ENCODE results near the gene PDXP.

PDXP gene

DNA sequence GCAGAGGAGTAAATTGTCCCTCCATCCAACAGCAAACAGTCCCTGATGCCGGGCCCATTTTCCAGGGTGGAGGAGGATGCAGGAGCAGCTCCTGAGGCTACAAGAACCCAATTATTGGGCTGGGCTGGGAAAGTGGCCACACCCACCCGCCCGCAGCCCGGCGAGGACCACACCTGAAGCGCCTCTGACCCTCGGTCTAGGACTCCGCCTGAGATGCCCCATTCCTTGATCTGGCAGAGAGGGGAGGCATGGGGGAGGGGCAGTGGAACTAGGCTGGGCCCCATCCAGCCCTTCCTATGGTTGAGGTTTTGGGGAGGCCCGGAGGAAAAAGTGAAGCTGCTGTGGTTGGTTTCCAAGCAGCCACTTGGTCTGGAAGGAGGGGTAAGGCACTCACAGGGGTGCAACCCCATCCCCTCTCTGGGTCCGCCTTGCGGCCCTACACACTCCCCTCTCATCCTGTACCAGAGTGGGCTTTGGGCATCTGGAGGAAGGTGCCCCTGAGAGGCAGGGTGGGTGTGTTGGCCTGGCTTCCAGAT lies 14.5 kb downstream of the PDXP start:
- Mint-ChIP-seq H3K9me3 (no peaks in the 10 kb centered on the region), H3K36me3 (no peaks in the 10 kb centered on the region), H3K27ac (no peak overlapping the region), H3K27me3 (no peaks in the 10 kb centered on the region), H3K4me1 (peaks cover 61% of the 10 kb centered on the region), H3K4me3 (no peak overlapping the region)

GRCh38 chr22:37674248-37674647 lies 15.7 kb downstream of the PDXP start:
- no peaks in the 10 kb centered on the region for H3K36me3 Mint-ChIP-seq
- no peaks in the 10 kb centered on the region for H3K9me3 Mint-ChIP-seq
- peaks cover 63% of the 10 kb centered on the region for H3K4me1 Mint-ChIP-seq
- H3K4me3 Mint-ChIP-seq, result peak overlapping the region; percentile 33
- no peaks in the 10 kb centered on the region for H3K27me3 Mint-ChIP-seq
- H3K27ac Mint-ChIP-seq, result peak overlapping the region; percentile 82

- Mint-ChIP-seq H3K9me3 (no peaks in the 10 kb centered on the region), H3K36me3 (no peaks in the 10 kb centered on the region), H3K4me3 (peak within 1 kb of the TSS; percentile 91), H3K27ac (peak within 1 kb of the TSS; percentile 96), H3K4me1 (peaks cover 61% of the 10 kb centered on the region), H3K27me3 (no peaks in the 10 kb centered on the region)
Observed at GRCh38 chr22:37674951-37675929, 16.7 kb downstream of the PDXP start, which contains the start of gene LGALS1. TSS of gene LGALS1 (plus strand) at chr22:37675636. CDS start at chr22:37675703, 67 bp downstream.

GRCh38 chr22:37675930-37676735 lies 17.6 kb downstream of the PDXP start:
- Mint-ChIP-seq H3K9me3 (no peaks in the 10 kb centered on the region), H3K4me3 (peak overlapping the region; percentile 91), H3K4me1 (peaks cover 59% of the 10 kb centered on the region)

DNA sequence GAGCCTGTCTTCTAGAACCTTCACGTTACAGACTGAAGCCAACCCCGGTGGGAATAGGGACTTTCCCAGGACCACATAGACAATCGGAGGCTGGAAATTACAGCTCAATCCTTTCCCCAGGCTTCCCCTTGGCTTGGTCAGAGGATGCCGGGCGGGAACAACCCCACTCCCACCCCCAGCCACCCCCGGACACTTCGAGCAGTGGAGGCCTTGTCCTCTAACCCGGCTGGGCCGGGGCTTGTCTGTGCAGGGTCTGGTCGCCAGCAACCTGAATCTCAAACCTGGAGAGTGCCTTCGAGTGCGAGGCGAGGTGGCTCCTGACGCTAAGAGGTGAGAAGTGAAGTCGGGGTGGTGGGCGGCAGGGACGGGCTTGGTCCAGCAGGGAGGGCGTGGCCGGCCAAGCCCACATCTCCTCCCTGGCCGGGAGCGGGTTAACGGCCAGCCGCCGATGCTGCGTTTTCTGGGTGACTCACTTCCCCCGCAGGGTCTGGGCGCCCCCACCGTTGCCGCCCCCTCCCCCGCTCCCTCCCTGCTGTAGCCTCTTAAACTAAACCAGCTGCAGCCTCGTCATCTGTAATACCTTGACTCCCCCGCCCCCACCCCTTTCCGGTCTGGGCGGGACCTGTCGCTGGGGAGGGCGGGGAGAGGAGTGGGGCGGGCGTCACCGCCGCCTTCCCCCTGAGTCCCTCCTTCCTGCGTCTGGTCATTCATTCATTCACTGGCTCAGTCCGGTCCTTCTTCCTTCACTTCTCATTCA lies 18.4 kb downstream of the PDXP start:
- H3K36me3 Mint-ChIP-seq, result no peaks in the 10 kb centered on the region
- peak overlapping the region; percentile 91 for H3K4me3 Mint-ChIP-seq
- H3K9me3 Mint-ChIP-seq, result no peaks in the 10 kb centered on the region
- H3K27me3 Mint-ChIP-seq, result no peaks in the 10 kb centered on the region
- H3K4me1 Mint-ChIP-seq, result peaks cover 58% of the 10 kb centered on the region
- peak overlapping the region; percentile 96 for H3K27ac Mint-ChIP-seq

More at GRCh38 chr22:37675930-37676735, 17.6 kb downstream of the PDXP start:
- peak overlapping the region; percentile 96 for H3K27ac Mint-ChIP-seq
- H3K36me3 Mint-ChIP-seq, result no peaks in the 10 kb centered on the region
- H3K27me3 Mint-ChIP-seq, result no peaks in the 10 kb centered on the region

GRCh38 chr22:37677493-37677974 lies 19.0 kb downstream of the PDXP start:
- Mint-ChIP-seq H3K36me3 (no peaks in the 10 kb centered on the region), H3K27me3 (no peaks in the 10 kb centered on the region), H3K27ac (peak overlapping the region; percentile 96), H3K9me3 (no peaks in the 10 kb centered on the region), H3K4me1 (peaks cover 52% of the 10 kb centered on the region), H3K4me3 (peak overlapping the region; percentile 91)

GRCh38 chr22:37678372-37678771 lies 19.8 kb downstream of the PDXP start:
- Mint-ChIP-seq H3K36me3 (no peaks in the 10 kb centered on the region), H3K27me3 (no peaks in the 10 kb centered on the region), H3K9me3 (no peaks in the 10 kb centered on the region), H3K4me3 (no peak overlapping the region), H3K4me1 (peaks cover 50% of the 10 kb centered on the region), H3K27ac (no peak overlapping the region)

DNA sequence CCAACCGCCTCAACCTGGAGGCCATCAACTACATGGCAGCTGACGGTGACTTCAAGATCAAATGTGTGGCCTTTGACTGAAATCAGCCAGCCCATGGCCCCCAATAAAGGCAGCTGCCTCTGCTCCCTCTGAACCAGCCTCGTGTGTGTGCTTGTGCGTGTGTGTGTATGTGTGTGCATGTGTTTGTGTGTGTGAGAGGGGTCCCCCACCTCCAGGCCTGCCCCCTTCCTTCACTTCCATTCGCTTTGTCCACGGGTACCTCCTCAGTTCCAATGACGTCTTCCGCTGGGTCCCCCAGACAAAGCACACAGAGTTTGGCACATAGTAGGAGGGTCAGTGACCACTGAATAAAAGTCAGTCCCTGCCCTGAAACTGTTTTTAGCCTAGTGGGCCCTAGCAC lies 21.1 kb downstream of the PDXP start:
- Mint-ChIP-seq H3K27ac (peak overlapping the region; percentile 75), H3K4me3 (no peak overlapping the region), H3K4me1 (peaks cover 40% of the 10 kb centered on the region), H3K9me3 (no peaks in the 10 kb centered on the region), H3K27me3 (no peaks in the 10 kb centered on the region), H3K36me3 (no peaks in the 10 kb centered on the region)

DNA sequence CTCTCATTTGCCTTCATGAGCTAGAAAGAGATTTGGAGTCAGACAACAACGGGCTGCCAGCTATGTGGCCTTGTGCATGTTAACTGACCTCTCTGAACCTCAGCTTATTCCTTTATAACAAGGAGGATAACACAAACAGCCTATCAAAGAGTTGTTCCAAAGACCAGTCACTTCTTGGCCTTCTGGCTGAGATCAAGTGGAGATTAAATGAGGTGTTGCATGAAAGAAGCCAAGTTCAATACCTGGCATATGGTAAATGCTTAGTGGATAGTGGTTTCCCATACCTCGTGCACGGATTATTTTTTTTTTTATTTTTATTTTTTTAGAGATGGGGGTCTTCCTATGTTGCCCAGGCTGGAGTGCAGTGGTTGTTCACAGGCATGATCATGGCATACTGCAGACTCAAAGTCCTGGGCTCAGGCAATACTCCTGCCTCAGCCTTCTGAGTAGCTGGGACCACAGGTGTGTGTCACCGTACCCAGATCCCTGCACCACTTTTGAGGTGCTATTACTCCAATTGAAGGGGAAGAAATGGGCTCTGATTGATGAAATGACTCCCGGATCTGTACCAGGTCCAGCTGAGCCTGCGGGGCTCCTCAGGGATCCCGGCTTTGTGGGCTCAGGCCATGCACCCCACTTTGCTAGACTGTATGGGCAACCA lies 21.8 kb downstream of the PDXP start:
- Mint-ChIP-seq H3K27ac (no peak overlapping the region), H3K27me3 (no peaks in the 10 kb centered on the region), H3K4me1 (peaks cover 35% of the 10 kb centered on the region), H3K9me3 (no peaks in the 10 kb centered on the region), H3K4me3 (no peak overlapping the region), H3K36me3 (no peaks in the 10 kb centered on the region)

DNA sequence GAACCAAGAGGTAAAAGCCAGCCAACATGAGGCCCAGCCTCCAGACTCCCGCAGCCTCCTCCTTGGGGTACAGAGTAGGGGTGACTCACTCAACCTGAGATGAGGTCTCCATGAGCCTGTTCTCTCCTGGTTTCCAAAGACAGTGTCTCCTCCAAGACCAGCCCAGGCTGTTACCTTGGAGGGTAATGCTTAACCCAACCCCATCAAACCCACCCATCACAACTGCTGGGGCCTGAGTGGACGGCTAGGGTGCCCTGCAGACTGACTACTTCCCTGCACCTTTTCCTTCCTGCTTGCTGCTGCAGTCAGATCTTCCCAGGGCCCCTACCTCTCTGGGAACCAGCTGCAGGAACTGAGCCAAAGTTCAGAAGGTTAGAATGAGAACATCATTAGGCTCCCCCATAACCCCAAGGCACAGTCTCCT lies 22.5 kb downstream of the PDXP start:
- Mint-ChIP-seq H3K4me3 (no peak overlapping the region), H3K36me3 (no peaks in the 10 kb centered on the region), H3K27ac (no peak overlapping the region)

DNA sequence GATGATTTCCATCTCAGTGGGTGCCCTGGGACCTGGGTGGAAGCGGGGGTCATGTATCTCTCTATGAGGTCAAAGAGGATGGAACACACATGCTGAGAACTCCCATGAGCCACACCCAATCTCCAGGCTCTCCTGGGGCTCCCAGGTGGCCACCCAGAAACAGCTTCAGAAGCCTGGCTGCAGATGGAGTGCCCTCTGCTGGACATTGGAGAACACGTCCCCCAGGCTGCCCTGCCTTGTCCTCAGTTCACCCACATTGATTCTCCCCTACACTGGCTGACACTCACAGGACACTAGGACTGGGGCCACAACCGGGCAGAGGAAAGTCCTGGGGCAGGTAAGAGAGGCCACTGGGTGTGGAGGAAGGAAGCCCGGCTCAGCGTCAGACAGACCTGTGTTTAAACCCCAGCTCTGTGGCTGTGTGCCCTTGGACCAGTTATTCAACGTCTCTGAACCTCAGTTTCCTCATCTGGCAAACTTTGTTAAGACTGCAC lies 23.1 kb downstream of the PDXP start:
- Mint-ChIP-seq H3K36me3 (no peaks in the 10 kb centered on the region), H3K9me3 (no peaks in the 10 kb centered on the region), H3K4me1 (peaks cover 30% of the 10 kb centered on the region), H3K27me3 (no peaks in the 10 kb centered on the region), H3K27ac (peak overlapping the region; percentile 81), H3K4me3 (no peak overlapping the region)

More for the DNA sequence above, 22.5 kb downstream of the PDXP start:
- peaks cover 30% of the 10 kb centered on the region for H3K4me1 Mint-ChIP-seq
- no peaks in the 10 kb centered on the region for H3K27me3 Mint-ChIP-seq
- no peaks in the 10 kb centered on the region for H3K9me3 Mint-ChIP-seq

- H3K9me3 Mint-ChIP-seq, result no peaks in the 10 kb centered on the region
- no peaks in the 10 kb centered on the region for H3K27me3 Mint-ChIP-seq
- no peak overlapping the region for H3K27ac Mint-ChIP-seq
- H3K4me3 Mint-ChIP-seq, result peak overlapping the region; percentile 98
- peaks cover 10% of the 10 kb centered on the region for H3K36me3 Mint-ChIP-seq
- peaks cover 34% of the 10 kb centered on the region for H3K4me1 Mint-ChIP-seq
Observed at GRCh38 chr22:37684803-37685615, 26.5 kb downstream of the PDXP start.

GRCh38 chr22:37686002-37686982 lies 27.8 kb downstream of the PDXP start, which contains the start of gene NOL12:
TSS of gene NOL12 (plus strand) at chr22:37686343. CDS start at chr22:37686393, 50 bp downstream.
- H3K9me3 Mint-ChIP-seq, result no peaks in the 10 kb centered on the region
- H3K27me3 Mint-ChIP-seq, result no peaks in the 10 kb centered on the region
- H3K4me3 Mint-ChIP-seq, result peak within 1 kb of the TSS; percentile 98
- H3K27ac Mint-ChIP-seq, result peak within 1 kb of the TSS; percentile 98
- peaks cover 30% of the 10 kb centered on the region for H3K4me1 Mint-ChIP-seq
- H3K36me3 Mint-ChIP-seq, result peaks cover 13% of the 10 kb centered on the region

Measured in activated naive CD4-positive, alpha-beta T cell treated with anti-CD3 and anti-CD28 coated beads, Interleukin-2, amount 50 U/mL, for 24 hours (primary cell).